ENCODE data around the gene NOL7.

The NOL7 gene

DNA sequence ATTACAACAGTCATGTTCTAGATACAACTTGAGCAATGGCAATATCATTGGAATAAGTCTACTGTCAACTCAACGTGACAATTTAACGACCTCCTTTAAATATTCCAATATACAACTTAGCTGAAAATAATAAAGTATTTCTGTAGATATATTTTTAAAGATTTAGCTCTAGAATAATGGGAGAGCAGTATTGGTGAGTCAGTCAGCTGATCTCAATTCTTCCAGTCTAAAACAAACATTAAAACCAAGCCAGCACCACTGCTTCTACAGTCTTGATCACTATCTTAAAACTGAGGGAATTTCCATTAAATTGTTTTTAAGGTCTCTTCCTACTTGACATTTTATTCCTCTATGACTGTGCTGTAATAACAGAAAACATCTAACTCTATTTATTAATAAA lies 38.2 kb downstream of the NOL7 start:
- no peak for DNase-seq (ENCODE audit: low read depth, low spot score)

GRCh38 chr6:13654496-13654895 lies 39.4 kb downstream of the NOL7 start:
- DNase-seq (ENCODE audit: low read depth, low spot score) = no peak

- DNase-seq (ENCODE audit: low read depth, low spot score) = no peak
Measured at GRCh38 chr6:13655700-13656099, 40.6 kb downstream of the NOL7 start.

DNA sequence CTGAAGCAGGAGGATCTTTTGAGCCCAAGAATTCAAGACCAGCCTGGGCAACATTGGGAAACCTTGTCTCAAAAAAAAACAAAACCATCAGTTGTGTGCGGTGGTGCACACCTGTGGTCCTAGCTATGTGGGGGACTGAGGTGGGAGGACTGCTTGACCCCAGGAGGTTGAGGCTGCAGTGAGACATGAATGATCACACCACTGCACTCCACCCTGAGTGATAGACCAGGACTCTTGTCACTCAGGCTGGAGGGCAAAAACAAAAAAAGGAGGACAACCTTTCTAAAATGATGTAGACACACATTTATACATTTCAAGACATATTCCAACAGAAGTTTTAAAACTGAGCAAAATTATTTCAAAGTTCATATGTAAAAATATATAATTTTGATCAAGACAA lies 45.1 kb downstream of the NOL7 start:
- DNase-seq (ENCODE audit: low read depth, low spot score) = no peak

- DNase-seq (ENCODE audit: low read depth, low spot score) = no peak
Measured at GRCh38 chr6:13660893-13661292, 45.8 kb downstream of the NOL7 start.

GRCh38 chr6:13661647-13662046 lies 46.5 kb downstream of the NOL7 start:
- DNase-seq (ENCODE audit: low read depth, low spot score) = no peak

- DNase-seq (ENCODE audit: low read depth, low spot score) = no peak
Measured at GRCh38 chr6:13662651-13663334, 47.7 kb downstream of the NOL7 start.

GRCh38 chr6:13663986-13664385 lies 48.9 kb downstream of the NOL7 start:
- no peak for DNase-seq (ENCODE audit: low read depth, low spot score)

- DNase-seq (ENCODE audit: low read depth, low spot score) = no peak
Measured at GRCh38 chr6:13664703-13665352, 49.7 kb downstream of the NOL7 start.

- DNase-seq (ENCODE audit: low read depth, low spot score) = no peak
Measured at GRCh38 chr6:13666194-13667105, 51.3 kb downstream of the NOL7 start.

- no peak for DNase-seq (ENCODE audit: low read depth, low spot score)
Measured at GRCh38 chr6:13667655-13668054, 52.5 kb downstream of the NOL7 start.

GRCh38 chr6:13668291-13668928 lies 53.3 kb downstream of the NOL7 start:
- DNase-seq (ENCODE audit: low read depth, low spot score) = no peak

DNA sequence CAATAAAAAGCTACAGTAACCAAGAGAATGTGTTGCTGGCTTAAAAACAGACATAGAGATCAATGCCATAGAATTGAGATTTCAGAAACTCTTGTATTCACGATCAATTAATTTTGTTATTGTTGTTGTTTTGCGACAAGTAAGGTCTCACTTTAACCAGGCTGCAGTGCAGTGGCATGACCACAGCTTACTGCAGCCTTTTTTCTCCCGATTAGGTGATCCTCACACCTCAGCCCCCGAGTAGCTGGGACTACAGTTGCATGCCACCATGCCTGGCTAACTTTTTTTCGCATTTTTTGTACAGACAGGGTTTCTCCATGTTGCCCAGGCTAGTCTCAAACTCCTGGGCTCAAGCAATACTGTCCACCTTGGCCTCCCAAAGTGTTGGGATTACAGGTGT lies 54.3 kb downstream of the NOL7 start:
- no peak for DNase-seq (ENCODE audit: low read depth, low spot score)
